Measurements from ENCODE around the gene DENND1A. TPM values are rescaled to one million over a fixed set of nuclear protein-coding genes. Genes with fewer than 3 reads are reported as not detected.
"Not testable (repeated sequence)": the region's sequence is repeated elsewhere in the genome, so short reads cannot be mapped to it uniquely, and the experiment has no call there.

The DENND1A gene
- total RNA-seq, 2 experiments from 2014 or later, result 12.8 to 14.8 TPM

DNA sequence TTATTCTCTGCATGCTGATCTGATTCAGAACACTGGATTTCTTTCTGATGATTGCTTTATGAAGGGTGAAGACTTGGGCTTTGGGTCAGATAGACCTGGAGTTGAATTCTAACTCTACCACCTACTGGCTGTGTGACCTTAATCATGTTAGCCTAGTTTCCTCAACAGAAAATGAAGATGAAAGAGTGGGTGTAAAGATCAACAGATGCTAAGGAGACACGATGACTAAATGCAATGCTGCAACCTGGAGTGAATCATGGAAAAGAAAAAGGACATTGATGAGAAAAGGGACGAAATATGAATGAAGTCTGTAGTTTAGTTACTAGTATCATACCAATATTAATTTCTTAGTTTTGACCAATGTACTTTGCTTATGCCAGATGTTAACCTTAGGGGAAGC, 27.8 kb upstream of the DENND1A start:
- Mint-ChIP-seq H3K9me3 (no peaks in the 10 kb centered on the region), H3K4me3 (no peak overlapping the region), H3K4me1 (no peaks in the 10 kb centered on the region), H3K27ac (no peak overlapping the region), H3K36me3 (ENCODE audit: low read depth) (no peaks in the 10 kb centered on the region), H3K27me3 (peaks cover 16% of the 10 kb centered on the region)
- CTCF ChIA-PET, result no interaction called here
- POLR2A ChIA-PET, result no interaction called here
- DNase-seq, result no peak

DNA sequence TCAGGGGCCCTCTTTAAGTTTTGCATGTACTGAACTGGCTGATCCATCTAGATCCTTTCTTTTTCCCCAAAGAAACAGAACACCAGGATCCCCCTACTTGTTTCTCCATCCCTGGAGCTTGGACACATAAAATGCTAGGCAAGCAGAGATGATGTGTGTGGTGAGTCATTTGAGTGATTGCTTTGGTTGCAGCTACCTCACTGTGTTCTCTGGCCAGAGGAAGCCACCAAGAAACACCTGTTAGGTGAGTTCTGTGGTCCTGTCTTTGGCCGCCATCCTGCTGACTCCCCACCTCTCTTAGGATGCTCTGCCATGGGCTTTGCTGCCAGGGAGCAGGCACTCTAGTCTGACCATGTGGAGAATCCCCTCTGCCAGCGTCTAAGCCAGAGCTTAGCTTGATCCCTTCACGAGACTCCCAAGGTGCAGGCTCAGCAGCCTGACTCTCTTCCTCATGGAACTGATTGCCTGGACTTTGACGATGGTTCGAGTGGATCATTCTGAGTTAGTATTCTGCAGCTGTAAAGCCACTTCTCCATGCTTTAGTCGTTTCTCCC, 27.3 kb upstream of the DENND1A start:
- CTCF ChIA-PET, result interaction anchor here (0.7 kb wide), 1 partner anchor 200 kb away, joined by 3 read pairs; no protein-coding TSS in a partner anchor
- H3K4me1 Mint-ChIP-seq, result no peaks in the 10 kb centered on the region
- no peak overlapping the region for H3K27ac Mint-ChIP-seq
- H3K4me3 Mint-ChIP-seq, result no peak overlapping the region
- no peaks in the 10 kb centered on the region for H3K9me3 Mint-ChIP-seq
- no peaks in the 10 kb centered on the region for H3K36me3 Mint-ChIP-seq (ENCODE audit: low read depth)
- POLR2A ChIA-PET, result no interaction called here
- H3K27me3 Mint-ChIP-seq, result peaks cover 16% of the 10 kb centered on the region
- DNase-seq, result no peak

GRCh38 chr9:123955637-123956036, 25.7 kb upstream of the DENND1A start:
- H3K9me3 Mint-ChIP-seq, result no peaks in the 10 kb centered on the region
- ChIA-PET CTCF (no interaction called here), POLR2A (no interaction called here)
- H3K27me3 Mint-ChIP-seq, result peaks cover 15% of the 10 kb centered on the region
- H3K36me3 Mint-ChIP-seq (ENCODE audit: low read depth), result no peaks in the 10 kb centered on the region
- H3K27ac Mint-ChIP-seq, result no peak overlapping the region
- DNase-seq, result no peak
- H3K4me1 Mint-ChIP-seq, result no peaks in the 10 kb centered on the region
- H3K4me3 Mint-ChIP-seq, result no peak overlapping the region

GRCh38 chr9:123954518-123955280, 24.8 kb upstream of the DENND1A start:
- H3K36me3 Mint-ChIP-seq (ENCODE audit: low read depth), result no peaks in the 10 kb centered on the region
- no peaks in the 10 kb centered on the region for H3K9me3 Mint-ChIP-seq
- peaks cover 15% of the 10 kb centered on the region for H3K27me3 Mint-ChIP-seq
- POLR2A ChIA-PET, result no interaction called here
- CTCF ChIA-PET, result no interaction called here
- DNase-seq, result no peak
- no peaks in the 10 kb centered on the region for H3K4me1 Mint-ChIP-seq
- H3K4me3 Mint-ChIP-seq, result no peak overlapping the region
- no peak overlapping the region for H3K27ac Mint-ChIP-seq

DNA sequence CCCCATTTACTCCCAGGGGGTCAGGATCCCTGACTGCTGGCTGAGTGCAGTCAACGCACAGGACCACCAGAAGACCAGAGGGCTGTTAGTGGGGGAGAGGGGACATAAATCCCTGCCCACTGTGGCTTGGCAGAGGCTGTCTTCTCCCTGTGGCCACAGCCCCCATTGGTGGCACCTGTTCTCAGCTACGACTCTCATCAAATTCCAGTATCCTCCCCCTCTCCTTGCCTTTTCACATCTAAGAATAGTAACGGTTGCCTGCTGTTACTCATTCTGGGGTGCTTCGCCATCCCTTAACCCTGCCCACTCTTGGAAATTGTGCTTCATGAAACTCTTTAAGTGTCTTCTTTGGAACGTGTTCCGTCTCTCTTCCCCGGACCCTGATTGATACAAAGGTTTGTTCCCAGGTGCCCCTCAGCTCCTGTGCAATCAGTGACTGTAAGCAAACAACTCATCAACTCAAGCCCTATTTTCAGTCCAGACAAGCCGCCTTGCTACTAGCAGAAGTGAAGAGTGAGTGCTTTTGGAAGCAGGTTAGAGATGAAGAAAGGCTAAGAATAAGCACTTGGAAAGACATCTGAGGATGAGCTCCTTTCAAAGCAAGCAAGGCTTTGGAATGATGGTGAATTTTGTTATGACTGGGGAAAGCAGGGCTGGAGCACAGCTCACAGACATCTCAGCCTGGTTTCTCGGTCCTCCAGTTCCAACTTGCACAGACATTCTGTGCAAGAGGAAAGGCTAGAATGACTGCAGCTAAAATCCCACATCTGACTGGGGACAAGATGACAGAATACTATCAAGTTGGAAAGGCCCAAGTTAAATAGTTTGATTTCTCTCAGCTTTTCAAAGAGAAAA, 22.9 kb upstream of the DENND1A start:
- Mint-ChIP-seq H3K9me3 (no peaks in the 10 kb centered on the region), H3K36me3 (ENCODE audit: low read depth) (no peaks in the 10 kb centered on the region), H3K4me3 (no peak overlapping the region), H3K27me3 (peaks cover 11% of the 10 kb centered on the region), H3K4me1 (no peaks in the 10 kb centered on the region), H3K27ac (no peak overlapping the region)
- ChIA-PET CTCF (interaction anchor here (0.6 kb wide), 1 partner anchor 160 kb away, joined by 6 read pairs; no protein-coding TSS in a partner anchor), POLR2A (no interaction called here)
- DNase-seq, result no peak

GRCh38 chr9:123948286-123948685, 18.4 kb upstream of the DENND1A start:
- H3K27ac Mint-ChIP-seq, result no peak overlapping the region
- no peaks in the 10 kb centered on the region for H3K4me1 Mint-ChIP-seq
- H3K27me3 Mint-ChIP-seq, result peaks cover 7% of the 10 kb centered on the region
- H3K9me3 Mint-ChIP-seq, result no peaks in the 10 kb centered on the region
- ChIA-PET CTCF (no interaction called here), POLR2A (no interaction called here)
- no peak overlapping the region for H3K4me3 Mint-ChIP-seq
- H3K36me3 Mint-ChIP-seq (ENCODE audit: low read depth), result no peaks in the 10 kb centered on the region
- DNase-seq, result no peak

DNA sequence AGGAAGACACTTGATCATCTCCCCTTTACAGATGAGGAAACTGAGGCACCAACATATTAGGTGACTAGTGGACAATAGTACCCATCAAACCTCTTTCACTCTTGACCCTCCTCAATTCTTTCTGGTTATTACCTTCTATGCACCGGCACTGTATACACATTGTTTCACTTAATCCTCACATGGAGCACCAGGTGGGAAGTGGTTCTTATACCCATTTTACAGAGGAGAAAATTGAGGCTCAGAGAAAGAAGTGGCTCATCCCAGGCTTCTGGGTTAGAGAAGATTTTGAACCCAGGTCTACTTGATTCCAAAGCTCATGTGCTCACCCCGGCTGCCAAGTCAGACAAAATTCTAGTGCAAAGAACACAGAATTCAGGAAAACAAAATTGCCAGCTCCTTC, 17.4 kb upstream of the DENND1A start:
- DNase-seq, result no peak
- no peaks in the 10 kb centered on the region for H3K36me3 Mint-ChIP-seq (ENCODE audit: low read depth)
- H3K4me1 Mint-ChIP-seq, result no peaks in the 10 kb centered on the region
- H3K27me3 Mint-ChIP-seq, result peaks cover 4% of the 10 kb centered on the region
- H3K4me3 Mint-ChIP-seq, result no peak overlapping the region
- ChIA-PET CTCF (no interaction called here), POLR2A (no interaction called here)
- no peaks in the 10 kb centered on the region for H3K9me3 Mint-ChIP-seq
- no peak overlapping the region for H3K27ac Mint-ChIP-seq

GRCh38 chr9:123946101-123946821, 16.3 kb upstream of the DENND1A start:
- DNase-seq, result no peak
- H3K27ac Mint-ChIP-seq, result no peak overlapping the region
- no peak overlapping the region for H3K4me3 Mint-ChIP-seq
- no peaks in the 10 kb centered on the region for H3K36me3 Mint-ChIP-seq (ENCODE audit: low read depth)
- no peaks in the 10 kb centered on the region for H3K9me3 Mint-ChIP-seq
- ChIA-PET CTCF (interaction anchor here (0.6 kb wide), 1 partner anchor 95 kb away, joined by 3 read pairs; no protein-coding TSS in a partner anchor), POLR2A (no interaction called here)
- no peaks in the 10 kb centered on the region for H3K4me1 Mint-ChIP-seq
- H3K27me3 Mint-ChIP-seq, result peaks cover 4% of the 10 kb centered on the region

DNA sequence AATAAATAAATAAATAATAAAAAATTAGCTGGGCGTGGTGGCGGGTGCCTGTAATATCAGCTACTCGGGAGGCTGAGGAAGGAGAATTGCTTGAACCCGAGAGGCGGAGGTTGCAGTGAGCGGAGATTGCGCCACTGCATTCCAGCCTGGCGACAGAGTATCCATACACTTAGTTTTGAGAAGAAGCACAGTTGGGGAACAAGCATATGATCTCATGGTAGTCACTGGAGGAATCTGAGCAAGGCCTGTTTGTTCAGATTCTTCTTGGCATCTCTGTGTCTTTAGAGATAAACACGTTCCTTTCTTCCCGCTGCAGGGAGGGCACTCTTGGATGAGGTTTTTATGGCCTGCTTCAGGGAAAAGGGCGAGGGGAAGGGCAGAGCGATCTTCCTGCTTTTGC, 15.6 kb upstream of the DENND1A start:
- Mint-ChIP-seq H3K4me3 (no peak overlapping the region), H3K9me3 (no peaks in the 10 kb centered on the region), H3K27me3 (no peaks in the 10 kb centered on the region), H3K4me1 (no peaks in the 10 kb centered on the region), H3K27ac (no peak overlapping the region), H3K36me3 (ENCODE audit: low read depth) (no peaks in the 10 kb centered on the region)
- CTCF ChIA-PET, result no interaction called here
- POLR2A ChIA-PET, result no interaction called here
- no peak for DNase-seq

DNA sequence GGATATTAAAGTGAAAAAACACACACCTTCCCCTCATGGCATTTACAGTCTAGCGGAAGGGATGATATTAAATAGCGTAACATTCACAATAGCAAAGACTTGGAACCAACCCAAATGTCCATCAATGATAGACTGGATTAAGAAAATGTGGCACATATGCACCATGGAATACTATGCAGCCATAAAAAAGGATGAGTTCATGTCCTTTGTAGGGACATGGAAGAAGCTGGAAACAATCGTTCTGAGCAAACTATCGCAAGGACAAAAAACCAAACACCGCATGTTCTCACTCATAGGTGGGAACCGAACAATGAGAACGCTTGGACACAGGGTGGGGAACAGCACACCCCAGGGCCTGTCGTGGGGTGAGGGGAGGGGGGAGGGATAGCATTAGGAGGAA, 14.5 kb upstream of the DENND1A start:
- H3K4me1 Mint-ChIP-seq; H3K36me3 Mint-ChIP-seq (ENCODE audit: low read depth); H3K27ac Mint-ChIP-seq; H3K4me3 Mint-ChIP-seq; DNase-seq; H3K27me3 Mint-ChIP-seq; H3K9me3 Mint-ChIP-seq; POLR2A ChIA-PET: not testable (repeated sequence)
- CTCF ChIA-PET, result interaction anchor here (0.7 kb wide), 1 partner anchor 903 kb away, joined by 3 read pairs; no protein-coding TSS in a partner anchor

GRCh38 chr9:123943671-123944070, 13.7 kb upstream of the DENND1A start:
- H3K4me3 Mint-ChIP-seq, result no peak overlapping the region
- POLR2A ChIA-PET, result no interaction called here
- no peak for DNase-seq
- CTCF ChIA-PET, result interaction anchor here (0.7 kb wide), 1 partner anchor 902 kb away, joined by 3 read pairs; no protein-coding TSS in a partner anchor
- no peak overlapping the region for H3K27ac Mint-ChIP-seq
- no peaks in the 10 kb centered on the region for H3K27me3 Mint-ChIP-seq
- no peaks in the 10 kb centered on the region for H3K4me1 Mint-ChIP-seq
- no peaks in the 10 kb centered on the region for H3K36me3 Mint-ChIP-seq (ENCODE audit: low read depth)
- no peaks in the 10 kb centered on the region for H3K9me3 Mint-ChIP-seq

- CTCF ChIA-PET, result no interaction called here
- no peak overlapping the region for H3K27ac Mint-ChIP-seq
- POLR2A ChIA-PET, result no interaction called here
- DNase-seq, result no peak
- H3K27me3 Mint-ChIP-seq, result no peaks in the 10 kb centered on the region
- no peaks in the 10 kb centered on the region for H3K4me1 Mint-ChIP-seq
- H3K36me3 Mint-ChIP-seq (ENCODE audit: low read depth), result no peaks in the 10 kb centered on the region
- no peak overlapping the region for H3K4me3 Mint-ChIP-seq
- H3K9me3 Mint-ChIP-seq, result no peaks in the 10 kb centered on the region
Measured at GRCh38 chr9:123942542-123942941, 12.6 kb upstream of the DENND1A start.

GRCh38 chr9:123941524-123942070, 11.7 kb upstream of the DENND1A start:
- Mint-ChIP-seq H3K27ac (no peak overlapping the region), H3K36me3 (ENCODE audit: low read depth) (no peaks in the 10 kb centered on the region), H3K27me3 (peaks cover 2% of the 10 kb centered on the region), H3K4me3 (no peak overlapping the region), H3K4me1 (no peaks in the 10 kb centered on the region), H3K9me3 (no peaks in the 10 kb centered on the region)
- ChIA-PET POLR2A (no interaction called here), CTCF (no interaction called here)
- DNase-seq, result no peak

Data from activated CD4-positive, alpha-beta memory T cell treated with anti-CD3 and anti-CD28 coated beads, Interleukin-2, amount 10 ng/mL, durations not matched to agents 7 days and 5 days (primary cell).